AG10803 (cell line): ENCODE measurements around the gene CEP290.
"Not testable (repeated sequence)": the region's sequence is repeated elsewhere in the genome, so short reads cannot be mapped to it uniquely, and the experiment has no call there.

Source experiments
- DNase-seq: peaks from one replicate; pipeline ENCODE4 v3.0.0; 2010; ENCODE audit warnings: low read depth
- H3K4me3 ChIP-seq: 2 replicates; pipeline ENCODE4 v1.5.1; 2011; ENCODE audit warnings: mild to moderate bottlenecking, low read length, control low read depth
- CTCF ChIP-seq: conservative IDR thresholded peaks from 2 replicates; pipeline ENCODE4 v1.5.1; 2011; ENCODE audit warnings: mild to moderate bottlenecking, low read length, control low read depth, inconsistent platforms

Gene CEP290

GRCh38 chr12:88142610-88142991 lies 713 bp upstream of the CEP290 start:
- DNase-seq, result no peak

GRCh38 chr12:88141425-88141773 lies 489 bp downstream of the CEP290 start:
- TF ChIP-seq CTCF, result no peak
- no peak for DNase-seq

More at GRCh38 chr12:88142610-88142991, 713 bp upstream of the CEP290 start:
- TF ChIP-seq CTCF, result no peak
- peak overlapping the region; percentile 91 for H3K4me3 ChIP-seq

GRCh38 chr12:88139711-88140110 lies 2.2 kb downstream of the CEP290 start:
- DNase-seq, result not testable (repeated sequence)

More at GRCh38 chr12:88141425-88141773, 489 bp downstream of the CEP290 start:
- H3K4me3 ChIP-seq, result peak overlapping the region; percentile 91

GRCh38 chr12:88133181-88133580 lies 8.7 kb downstream of the CEP290 start:
- not testable (repeated sequence) for H3K4me3 ChIP-seq, DNase-seq

More at GRCh38 chr12:88139711-88140110, 2.2 kb downstream of the CEP290 start:
- H3K4me3 ChIP-seq, result not testable (repeated sequence)

- no peak for TF ChIP-seq CTCF
- no peak for DNase-seq
- no peak overlapping the region for H3K4me3 ChIP-seq
Measured at GRCh38 chr12:88132392-88132791, 9.5 kb downstream of the CEP290 start.

GRCh38 chr12:88127855-88128254 lies 14.0 kb downstream of the CEP290 start:
- DNase-seq, result no peak
- no peak overlapping the region for H3K4me3 ChIP-seq
- TF ChIP-seq CTCF, result no peak

- no peak for DNase-seq
Measured at GRCh38 chr12:88127099-88127498, 14.8 kb downstream of the CEP290 start.

GRCh38 chr12:88122666-88123065 lies 19.2 kb downstream of the CEP290 start:
- H3K4me3 ChIP-seq, result no peak overlapping the region
- no peak for DNase-seq
- no peak for TF ChIP-seq CTCF

More at GRCh38 chr12:88127099-88127498, 14.8 kb downstream of the CEP290 start:
- TF ChIP-seq CTCF, result no peak
- H3K4me3 ChIP-seq, result no peak overlapping the region
